WTC11 (cell line): Measurements from ENCODE around the gene RASL10A.

ENCODE experiments used
- ATF2 ChIP-seq: sonication (generic); formaldehyde crosslinking; IDR thresholded peaks from 2 replicates; pipeline ENCODE4 v1.8.1; 2022; ENCODE audit warnings: low read depth, missing genetic modification reagents, borderline replicate concordance
- CREB1 ChIP-seq: sonication (generic); formaldehyde crosslinking; IDR thresholded peaks from 2 replicates; pipeline ENCODE4 v1.8.0; 2023; ENCODE audit warnings: mild to moderate bottlenecking, missing genetic modification reagents
- CTCF ChIP-seq: fragments of 200-600 bp; IDR thresholded peaks from 2 replicates; pipeline ENCODE4 v1.8.0; 2022; ENCODE audit warnings: antibody characterized with exemption
- FOXP1 ChIP-seq: sonication (generic); formaldehyde crosslinking; IDR thresholded peaks from 2 replicates; pipeline ENCODE4 v1.8.0; 2022; ENCODE audit warnings: missing genetic modification reagents, mild to moderate bottlenecking, moderate library complexity, borderline replicate concordance
- HMGXB4 ChIP-seq: sonication (generic); formaldehyde crosslinking; IDR thresholded peaks from 2 replicates; pipeline ENCODE4 v1.8.1; 2023; ENCODE audit warnings: mild to moderate bottlenecking, moderate library complexity, missing genetic modification reagents
- MAX ChIP-seq: sonication (generic); formaldehyde crosslinking; IDR thresholded peaks from 2 replicates; pipeline ENCODE4 v1.8.0; 2022; ENCODE audit warnings: mild to moderate bottlenecking, missing genetic modification reagents
- MYBL2 ChIP-seq: sonication (generic); formaldehyde crosslinking; IDR thresholded peaks from 2 replicates; pipeline ENCODE4 v1.8.1; 2023; ENCODE audit warnings: mild to moderate bottlenecking, moderate library complexity, missing genetic modification reagents
- NFATC4 ChIP-seq: fragments of 250-450 bp; sonication (Bioruptor Pico); IDR thresholded peaks from 2 replicates; pipeline ENCODE4 v1.9.0; 2021; ENCODE audit warnings: mild to moderate bottlenecking
- NR3C1 ChIP-seq: sonication (generic); formaldehyde crosslinking; conservative IDR thresholded peaks from 2 replicates; pipeline ENCODE4 v1.8.1; 2023; ENCODE audit warnings: low read depth, mild to moderate bottlenecking, missing genetic modification reagents
- SMAD3 ChIP-seq: sonication (generic); formaldehyde crosslinking; IDR thresholded peaks from 2 replicates; pipeline ENCODE4 v1.8.0; 2022; ENCODE audit warnings: missing genetic modification reagents, mild to moderate bottlenecking, borderline replicate concordance
- TEAD4 ChIP-seq: sonication (generic); formaldehyde crosslinking; IDR thresholded peaks from 2 replicates; pipeline ENCODE4 v1.8.0; 2022; ENCODE audit warnings: mild to moderate bottlenecking, missing genetic modification reagents
- USF2 ChIP-seq: sonication (generic); formaldehyde crosslinking; IDR thresholded peaks from 2 replicates; pipeline ENCODE4 v1.8.1; 2023; ENCODE audit warnings: mild to moderate bottlenecking, missing genetic modification reagents, moderate library complexity
- TF ChIP-seq, protein P1 (sequence below): sonication (generic); formaldehyde crosslinking; IDR thresholded peaks from 2 replicates; pipeline ENCODE4 v1.8.1; 2022; ENCODE audit warnings: low read depth, mild to moderate bottlenecking, moderate library complexity, missing genetic modification reagents, borderline replicate concordance
- TF ChIP-seq, protein P2 (sequence below): sonication (generic); formaldehyde crosslinking; IDR thresholded peaks from 2 replicates; pipeline ENCODE4 v1.8.0; 2022; ENCODE audit warnings: mild to moderate bottlenecking, missing genetic modification reagents

DNA sequence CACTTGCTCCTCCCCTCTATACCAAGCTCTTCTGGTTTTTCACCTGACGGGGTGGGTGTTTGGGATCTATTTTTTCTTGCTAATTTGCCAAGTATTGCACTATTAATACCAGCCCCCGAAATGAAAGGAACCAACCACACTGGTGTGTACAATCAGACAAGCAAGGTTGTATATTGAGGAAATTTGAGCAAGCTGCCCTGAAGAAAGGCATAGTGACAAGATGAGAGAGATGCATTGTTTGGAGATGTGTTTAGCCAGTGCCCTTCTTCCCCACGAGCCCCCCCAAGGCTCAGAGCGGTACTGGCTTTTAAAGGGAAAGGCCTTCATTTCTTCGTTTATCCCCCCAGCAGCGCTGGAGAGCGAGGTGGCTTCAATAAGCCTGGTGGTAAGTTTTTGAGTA is 24.3 kb downstream of the RASL10A start:
- no peak for TF ChIP-seq CTCF
- TF ChIP-seq HMGXB4 (CRISPR knock-in tag), result no peak
- TF ChIP-seq FOXP1, result no peak
- TF ChIP-seq SMAD3 (CRISPR knock-in tag), result no peak
- no peak for TF ChIP-seq TEAD4
- TF ChIP-seq, protein P1, sequence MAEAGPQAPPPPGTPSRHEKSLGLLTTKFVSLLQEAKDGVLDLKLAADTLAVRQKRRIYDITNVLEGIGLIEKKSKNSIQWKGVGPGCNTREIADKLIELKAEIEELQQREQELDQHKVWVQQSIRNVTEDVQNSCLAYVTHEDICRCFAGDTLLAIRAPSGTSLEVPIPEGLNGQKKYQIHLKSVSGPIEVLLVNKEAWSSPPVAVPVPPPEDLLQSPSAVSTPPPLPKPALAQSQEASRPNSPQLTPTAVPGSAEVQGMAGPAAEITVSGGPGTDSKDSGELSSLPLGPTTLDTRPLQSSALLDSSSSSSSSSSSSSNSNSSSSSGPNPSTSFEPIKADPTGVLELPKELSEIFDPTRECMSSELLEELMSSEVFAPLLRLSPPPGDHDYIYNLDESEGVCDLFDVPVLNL (CRISPR knock-in tag), result no peak
- TF ChIP-seq, protein P2, sequence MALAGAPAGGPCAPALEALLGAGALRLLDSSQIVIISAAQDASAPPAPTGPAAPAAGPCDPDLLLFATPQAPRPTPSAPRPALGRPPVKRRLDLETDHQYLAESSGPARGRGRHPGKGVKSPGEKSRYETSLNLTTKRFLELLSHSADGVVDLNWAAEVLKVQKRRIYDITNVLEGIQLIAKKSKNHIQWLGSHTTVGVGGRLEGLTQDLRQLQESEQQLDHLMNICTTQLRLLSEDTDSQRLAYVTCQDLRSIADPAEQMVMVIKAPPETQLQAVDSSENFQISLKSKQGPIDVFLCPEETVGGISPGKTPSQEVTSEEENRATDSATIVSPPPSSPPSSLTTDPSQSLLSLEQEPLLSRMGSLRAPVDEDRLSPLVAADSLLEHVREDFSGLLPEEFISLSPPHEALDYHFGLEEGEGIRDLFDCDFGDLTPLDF (CRISPR knock-in tag), result no peak
- no peak for TF ChIP-seq MYBL2
- TF ChIP-seq NR3C1 (CRISPR knock-in tag), result no peak
- TF ChIP-seq CREB1, result no peak
- no peak for TF ChIP-seq NFATC4
- no peak for TF ChIP-seq MAX (CRISPR knock-in tag)
- TF ChIP-seq USF2, result no peak
- TF ChIP-seq ATF2 (CRISPR knock-in tag), result no peak
